HepG2 (cell line): Measurements from ENCODE around the gene AKR1C3. TPM values are rescaled to one million over a fixed set of nuclear protein-coding genes. Genes with fewer than 3 reads are reported as not detected.

ENCODE experiments used
- ATAC-seq: fragments of 200-7000 bp; cut with Tn5 transposase; 3 replicates; pipeline ENCODE4 v1.9.1; 2020; ENCODE audit warnings: mild to moderate bottlenecking, moderate library complexity
- BruUV-seq: library from RNA; stranded (reverse); fragments of 400-500 nt; replicated peaks from 2 replicates; lab custom pipeline; 2021; lab: Mats Ljungman, UMichigan
- CTCF ChIA-PET: fragments of 300-600 bp; formaldehyde crosslinking; extraction: SDS; loops from one replicate; lab custom pipeline; 2021; ENCODE audit warnings: low total read pairs, inconsistent platforms, low intra/inter-chr PET ratio; lab: Yijun Ruan, JAX
- POLR2A ChIA-PET: fragments of 350-600 bp; sonication (Branson Sonifier 250); formaldehyde crosslinking; loops from one replicate; lab custom pipeline; 2020; ENCODE audit warnings: antibody characterized with exemption, inconsistent platforms; lab: Yijun Ruan, JAX
- DNase-seq: peaks from one replicate; pipeline ENCODE4 v3.0.0-alpha.2; 2015; ENCODE audit warnings: low spot score
- FAIRE-seq: peaks from 3 replicates; lab custom pipeline; 2011; peaks lifted over from hg19 to GRCh38; lab: Jason Lieb, UNC
- H2AFZ ChIP-seq: one replicate; pipeline ENCODE4 v1.6.1; 2011; ENCODE audit warnings: low read length, inconsistent platforms
- H3K27ac ChIP-seq: fragments of 300-600 bp; 3 replicates; pipeline ENCODE4 v1.8.0; 2011; ENCODE audit warnings: mixed run types, mild to moderate bottlenecking, mixed read lengths, low read length, inconsistent platforms; ENCODE audit not compliant: insufficient read depth; ENCODE audit errors: extremely low read length
- H3K27me3 ChIP-seq, 2 experiments: fragments of 200-600 bp in 1 of 2; 2 replicates in 1 of 2; 3 replicates in 1 of 2; pipeline versions ENCODE4 v1.6.0 to v1.8.0; 2011; ENCODE audit warnings: low read length in 2 of 2, mild to moderate bottlenecking in 2 of 2, moderate library complexity in 2 of 2, inconsistent platforms in 1 of 2; ENCODE audit not compliant: insufficient read depth in 2 of 2, control insufficient read depth in 1 of 2
- H3K36me3 ChIP-seq, 2 experiments: fragments of 200-600 bp in 1 of 2; replicated peaks in 1 of 2; 2 replicates in 1 of 2; 3 replicates in 1 of 2; pipeline versions ENCODE4 v1.5.1 to v1.8.0; 2011; ENCODE audit warnings: low read length in 2 of 2, inconsistent platforms in 1 of 2; ENCODE audit not compliant: insufficient read depth in 2 of 2, control insufficient read depth in 1 of 2
- H3K4me1 ChIP-seq: 2 replicates; pipeline ENCODE4 v1.5.1; 2012; ENCODE audit warnings: low read length, inconsistent platforms; ENCODE audit not compliant: insufficient read depth
- H3K4me2 ChIP-seq: 2 replicates; pipeline ENCODE4 v1.6.0; 2011; ENCODE audit warnings: low read depth, low read length, inconsistent platforms
- H3K4me3 ChIP-seq, 3 experiments: fragments of 200-600 bp in 1 of 3; sonication (generic), shearing (Covaris generic) in 1 of 3; replicated peaks in 1 of 3; 2 replicates each; pipeline ENCODE4 v1.5.1; 2011 to 2016; ENCODE audit warnings: low read length in 3 of 3, inconsistent platforms in 2 of 3, low read depth in 2 of 3, mild to moderate bottlenecking in 2 of 3, control low read depth in 1 of 3, mixed read lengths in 1 of 3; ENCODE audit not compliant: insufficient read depth in 1 of 3
- H3K79me2 ChIP-seq: one replicate; pipeline ENCODE4 v1.6.1; 2011; ENCODE audit warnings: low read length, inconsistent platforms; ENCODE audit not compliant: insufficient read depth
- H3K9ac ChIP-seq: 2 replicates; pipeline ENCODE4 v1.6.0; 2011; ENCODE audit warnings: mild to moderate bottlenecking, low read depth, low read length, inconsistent platforms; ENCODE audit not compliant: insufficient read depth
- H3K9me3 ChIP-seq: 2 replicates; pipeline ENCODE4 v1.5.1; 2012; ENCODE audit warnings: mild to moderate bottlenecking, low read length
- H4K20me1 ChIP-seq: 2 replicates; pipeline ENCODE4 v1.6.0; 2011; ENCODE audit warnings: inconsistent platforms, mild to moderate bottlenecking, low read length, moderate library complexity; ENCODE audit not compliant: insufficient read depth
- BCL6 ChIP-seq: IDR thresholded peaks from 2 replicates; pipeline ENCODE4 v1.6.1; 2016; ENCODE audit warnings: missing genetic modification reagents, missing compliant biosample characterization
- FOXK1 ChIP-seq: sonication (generic); formaldehyde crosslinking; IDR thresholded peaks from 2 replicates; pipeline ENCODE4 v1.4.0; 2020; ENCODE audit warnings: low read depth, missing genetic modification reagents, borderline replicate concordance
- JUNB ChIP-seq: sonication (generic); formaldehyde crosslinking; IDR thresholded peaks from 2 replicates; pipeline ENCODE4 v1.8.0; 2022; ENCODE audit warnings: missing genetic modification reagents, mild to moderate bottlenecking, borderline replicate concordance
- SOX6 ChIP-seq, 2 experiments: fragments of 450-650 bp in 1 of 2; sonication (generic) in 1 of 2; formaldehyde crosslinking in 1 of 2; IDR thresholded peaks; 2 replicates each; pipeline versions ENCODE4 v1.4.0 to v1.6.1; 2017 to 2020; ENCODE audit warnings: antibody characterized with exemption in 1 of 2, mild to moderate bottlenecking in 1 of 2, missing genetic modification reagents in 1 of 2
- ZBTB8A ChIP-seq: sonication (generic); formaldehyde crosslinking; IDR thresholded peaks from 2 replicates; pipeline ENCODE4 v1.4.0; 2020; ENCODE audit warnings: mild to moderate bottlenecking, low read depth, missing genetic modification reagents, borderline replicate concordance
- ZNF337 ChIP-seq: sonication (generic); formaldehyde crosslinking; IDR thresholded peaks from 2 replicates; pipeline ENCODE4 v1.5.1; 2020; ENCODE audit warnings: missing genetic modification reagents, low read depth, mild to moderate bottlenecking, borderline replicate concordance
- ZNF644 ChIP-seq: IDR thresholded peaks from 2 replicates; pipeline ENCODE4 v1.6.1; 2016; ENCODE audit warnings: low read depth
- WGBS: methylation state at CpG from one replicate; pipeline ENCODE4 v1.1.6; 2017; ENCODE audit warnings: low lambda C conversion rate; 5-methylcytosine and 5-hydroxymethylcytosine counted together
- in situ Hi-C: cut with HindIII; loops from 2 replicates; pipeline ENCODE4 v1.10.0; 2017; ENCODE audit warnings: low pct_unique_long_range_greater_than_20kb; ENCODE audit not compliant: extremely low pct_ligation_motif_present
- intact Hi-C: fragments of 100-400 bp; cut with micrococcal nuclease; formaldehyde crosslinking; loops from one replicate; pipeline ENCODE4 v1.10.0; 2022; ENCODE audit not compliant: unreplicated experiment
- polyA plus RNA-seq, 8 experiments: library from polyadenylated mRNA; depleted of rRNA in 3 of 8; stranded (reverse) in 7 of 8; unstranded in 1 of 8; fragments of >200 nt; fragmentation: Illumina TruSeq in 4 of 8; extraction: Trizol in 4 of 8; gene quantifications; 2 replicates each; pipeline versions ENCODE4 v1.2.1 to v1.2.3, GENCODE V29; 2011 to 2016; ENCODE audit warnings: low read depth in 4 of 8, missing spikeins in 1 of 8, mixed read lengths in 1 of 8; ENCODE audit not compliant: insufficient read depth in 1 of 8
- total RNA-seq, 5 experiments: library from RNA; depleted of rRNA; stranded (reverse); fragments of >200 nt; fragmentation: Illumina TruSeq; extraction: Trizol; gene quantifications; 2 replicates each; pipeline ENCODE4 v1.2.3, GENCODE V29; 2016; ENCODE audit warnings: low read depth in 1 of 5
- TF ChIP-seq, protein P1 (sequence below): IDR thresholded peaks from 2 replicates; pipeline ENCODE4 v1.6.1; 2016
- TF ChIP-seq, protein P2 (sequence below): sonication (generic); formaldehyde crosslinking; IDR thresholded peaks from 2 replicates; pipeline ENCODE4 v1.4.0; 2020; ENCODE audit warnings: mild to moderate bottlenecking, missing genetic modification reagents

AKR1C3 gene
- total and polyA plus RNA-seq, 2 of the 13 experiments (the other 11 are each of a cell fraction or from before 2014, with no cell fraction given) = 368 to 532 TPM

DNA sequence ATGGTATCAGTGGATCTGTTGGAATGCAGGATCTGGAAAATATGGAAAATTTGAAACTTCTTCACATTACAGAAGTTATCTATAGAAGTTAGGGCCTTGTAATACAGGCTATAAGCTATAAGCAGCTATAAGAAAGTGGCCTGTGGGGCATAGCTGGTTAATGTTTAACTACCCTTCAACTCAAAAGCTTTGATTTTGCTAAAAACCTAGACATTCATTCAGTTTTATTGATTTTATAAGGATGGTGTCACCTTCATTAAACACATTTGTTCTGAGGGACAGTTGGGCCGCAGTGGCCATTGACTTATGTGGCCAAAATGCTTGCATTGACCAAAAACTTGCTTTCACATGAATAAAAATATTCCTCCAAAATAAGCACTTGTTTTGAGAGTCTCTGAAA is 13.1 kb upstream of the AKR1C3 start (continued):
- TF ChIP-seq, protein P1, sequence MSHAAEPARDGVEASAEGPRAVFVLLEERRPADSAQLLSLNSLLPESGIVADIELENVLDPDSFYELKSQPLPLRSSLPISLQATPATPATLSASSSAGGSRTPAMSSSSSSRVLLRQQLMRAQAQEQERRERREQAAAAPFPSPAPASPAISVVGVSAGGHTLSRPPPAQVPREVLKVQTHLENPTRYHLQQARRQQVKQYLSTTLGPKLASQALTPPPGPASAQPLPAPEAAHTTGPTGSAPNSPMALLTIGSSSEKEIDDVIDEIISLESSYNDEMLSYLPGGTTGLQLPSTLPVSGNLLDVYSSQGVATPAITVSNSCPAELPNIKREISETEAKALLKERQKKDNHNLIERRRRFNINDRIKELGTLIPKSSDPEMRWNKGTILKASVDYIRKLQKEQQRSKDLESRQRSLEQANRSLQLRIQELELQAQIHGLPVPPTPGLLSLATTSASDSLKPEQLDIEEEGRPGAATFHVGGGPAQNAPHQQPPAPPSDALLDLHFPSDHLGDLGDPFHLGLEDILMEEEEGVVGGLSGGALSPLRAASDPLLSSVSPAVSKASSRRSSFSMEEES = no peak
- no peak for TF ChIP-seq FOXK1
- no peak for TF ChIP-seq JUNB (CRISPR knock-in tag)
- no peak for TF ChIP-seq ZNF644 (CRISPR knock-in tag)
- peak; percentile 58 for TF ChIP-seq BCL6 (CRISPR knock-in tag)
- no peak for TF ChIP-seq SOX6 (IDR thresholded peaks at IDR 0.05)
- peak; percentile 24; the same call in 1 of the 2 replicates for TF ChIP-seq SOX6 (CRISPR knock-in tag; IDR thresholded peaks at IDR 0.05)
- TF ChIP-seq, protein P2, sequence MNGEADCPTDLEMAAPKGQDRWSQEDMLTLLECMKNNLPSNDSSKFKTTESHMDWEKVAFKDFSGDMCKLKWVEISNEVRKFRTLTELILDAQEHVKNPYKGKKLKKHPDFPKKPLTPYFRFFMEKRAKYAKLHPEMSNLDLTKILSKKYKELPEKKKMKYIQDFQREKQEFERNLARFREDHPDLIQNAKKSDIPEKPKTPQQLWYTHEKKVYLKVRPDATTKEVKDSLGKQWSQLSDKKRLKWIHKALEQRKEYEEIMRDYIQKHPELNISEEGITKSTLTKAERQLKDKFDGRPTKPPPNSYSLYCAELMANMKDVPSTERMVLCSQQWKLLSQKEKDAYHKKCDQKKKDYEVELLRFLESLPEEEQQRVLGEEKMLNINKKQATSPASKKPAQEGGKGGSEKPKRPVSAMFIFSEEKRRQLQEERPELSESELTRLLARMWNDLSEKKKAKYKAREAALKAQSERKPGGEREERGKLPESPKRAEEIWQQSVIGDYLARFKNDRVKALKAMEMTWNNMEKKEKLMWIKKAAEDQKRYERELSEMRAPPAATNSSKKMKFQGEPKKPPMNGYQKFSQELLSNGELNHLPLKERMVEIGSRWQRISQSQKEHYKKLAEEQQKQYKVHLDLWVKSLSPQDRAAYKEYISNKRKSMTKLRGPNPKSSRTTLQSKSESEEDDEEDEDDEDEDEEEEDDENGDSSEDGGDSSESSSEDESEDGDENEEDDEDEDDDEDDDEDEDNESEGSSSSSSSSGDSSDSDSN (CRISPR knock-in tag) = no peak

DNA sequence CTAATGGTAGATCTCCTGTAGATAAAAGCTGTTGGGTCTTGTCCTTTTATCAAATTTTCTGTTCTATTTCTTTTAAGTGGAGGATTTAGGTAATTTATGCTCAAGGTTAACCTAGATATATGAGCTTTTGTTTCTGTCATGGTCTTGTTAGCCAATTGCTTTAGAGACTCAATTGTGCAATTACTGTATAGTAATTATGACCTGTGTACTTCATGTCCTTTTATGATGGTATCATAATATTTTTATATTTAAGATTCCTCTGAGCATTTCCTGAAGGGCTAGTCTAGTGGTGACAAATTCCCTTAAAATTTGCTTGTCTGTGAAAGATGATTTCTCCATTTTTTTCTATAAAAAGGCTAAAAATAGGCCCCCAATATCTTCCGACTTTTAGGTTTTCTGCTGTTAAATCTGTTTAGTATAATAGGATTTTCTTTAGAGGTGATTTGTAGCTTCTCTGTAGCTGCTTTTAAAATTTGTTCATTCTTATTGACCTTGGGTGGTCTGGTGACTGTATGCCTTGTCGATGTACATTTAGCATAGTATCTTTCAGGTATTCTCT is 5.4 kb upstream of the AKR1C3 start:
- Histone ChIP-seq H2AFZ (no peak overlapping the region), H3K9ac (no peak overlapping the region), H3K4me2 (no peak overlapping the region), H3K79me2 (no peaks in the 10 kb centered on the region), H3K27me3 (no peaks in the 10 kb centered on the region), H3K9me3 (peaks cover 28% of the 10 kb centered on the region), H3K27ac (no peak overlapping the region), H3K4me1 (peaks cover 24% of the 10 kb centered on the region), H4K20me1 (no peaks in the 10 kb centered on the region), H3K36me3 (no peaks in the 10 kb centered on the region), H3K4me3 (no peak overlapping the region)
- no TSS peak for BruUV-seq
- DNase-seq = no peak
- 100% methylated on average over 2 of the region's 2 CpGs for WGBS
- ChIA-PET POLR2A (no interaction called here), CTCF (no interaction called here)
- in situ Hi-C loops (no loop called here), intact Hi-C loops (no loop called here)
- TF ChIP-seq ZNF337 = peak; percentile 82; the same call in 1 of the 2 replicates
- no peak for TF ChIP-seq ZBTB8A
- ATAC-seq = no peak
- no peak for FAIRE-seq
